ENCODE data around the gene RFX1. TPM values are rescaled to one million over a fixed set of nuclear protein-coding genes. Genes with fewer than 3 reads are reported as not detected.

The RFX1 gene
- total RNA-seq, 6 experiments from 2014 or later: 2.5 to 9.3 (median 5.7) TPM

DNA sequence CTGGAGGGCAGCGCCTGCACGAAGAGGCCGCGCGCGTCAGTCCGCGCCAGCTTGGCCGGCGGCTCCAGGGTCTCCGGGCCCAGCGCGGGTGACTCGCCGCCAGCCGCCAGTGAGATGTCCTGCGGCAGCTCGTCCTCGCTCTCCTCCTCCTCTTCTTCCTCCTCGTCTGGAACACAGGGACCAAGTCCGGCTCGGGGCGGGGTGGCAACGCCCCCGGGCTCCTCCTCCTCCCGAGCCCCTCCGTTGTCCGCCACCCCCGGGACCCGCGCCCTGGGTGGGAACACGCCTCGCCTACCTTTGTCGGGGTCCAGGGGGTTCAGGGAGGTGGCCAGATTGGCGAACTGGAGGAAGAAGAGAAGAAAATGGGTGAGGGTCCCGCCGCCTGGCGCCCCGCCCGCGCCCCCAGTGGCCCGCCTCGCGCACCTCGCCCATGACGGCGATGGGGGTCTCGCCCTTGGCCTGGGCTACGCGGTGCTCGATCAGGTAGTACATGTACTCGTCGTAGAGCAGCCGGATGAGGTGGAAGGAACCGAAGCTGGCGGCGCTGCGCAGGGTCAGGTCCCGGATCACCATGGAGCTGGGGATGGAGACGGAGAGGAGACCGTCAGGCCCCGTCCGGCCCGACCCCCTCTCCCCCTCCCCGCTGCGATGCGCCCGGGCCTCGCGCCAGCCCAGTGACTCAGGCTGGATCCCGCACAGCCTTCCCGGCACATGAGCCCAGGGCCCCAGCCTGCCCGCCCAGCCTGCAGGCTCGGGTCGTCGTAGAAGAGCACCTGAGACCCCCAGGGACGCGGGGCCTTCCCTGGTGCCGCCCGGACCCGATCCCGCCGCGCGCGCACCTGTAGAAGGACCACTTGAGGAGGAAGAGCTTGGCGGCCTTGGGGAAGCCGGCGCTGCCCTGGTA lies 43.2 kb downstream of the RFX1 start:
- DNase-seq (peak in 1 of 3 donors; percentile 53), ATAC-seq (no peak)
- H3K36me3 ChIP-seq: peaks cover 0 to 53% (median 21%) of the 10 kb centered on the region in 4 donors
- WGBS (ENCODE audit: insufficient coverage, low coverage, low lambda C conversion rate, missing lambda C conversion rate): 81% methylated on average over 23 of the region's 89 CpGs
- TF ChIP-seq POLR2A (IDR thresholded peaks at IDR 0.05): no peak
- TF ChIP-seq, protein P1, sequence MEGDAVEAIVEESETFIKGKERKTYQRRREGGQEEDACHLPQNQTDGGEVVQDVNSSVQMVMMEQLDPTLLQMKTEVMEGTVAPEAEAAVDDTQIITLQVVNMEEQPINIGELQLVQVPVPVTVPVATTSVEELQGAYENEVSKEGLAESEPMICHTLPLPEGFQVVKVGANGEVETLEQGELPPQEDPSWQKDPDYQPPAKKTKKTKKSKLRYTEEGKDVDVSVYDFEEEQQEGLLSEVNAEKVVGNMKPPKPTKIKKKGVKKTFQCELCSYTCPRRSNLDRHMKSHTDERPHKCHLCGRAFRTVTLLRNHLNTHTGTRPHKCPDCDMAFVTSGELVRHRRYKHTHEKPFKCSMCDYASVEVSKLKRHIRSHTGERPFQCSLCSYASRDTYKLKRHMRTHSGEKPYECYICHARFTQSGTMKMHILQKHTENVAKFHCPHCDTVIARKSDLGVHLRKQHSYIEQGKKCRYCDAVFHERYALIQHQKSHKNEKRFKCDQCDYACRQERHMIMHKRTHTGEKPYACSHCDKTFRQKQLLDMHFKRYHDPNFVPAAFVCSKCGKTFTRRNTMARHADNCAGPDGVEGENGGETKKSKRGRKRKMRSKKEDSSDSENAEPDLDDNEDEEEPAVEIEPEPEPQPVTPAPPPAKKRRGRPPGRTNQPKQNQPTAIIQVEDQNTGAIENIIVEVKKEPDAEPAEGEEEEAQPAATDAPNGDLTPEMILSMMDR (IDR thresholded peaks at IDR 0.05): no peak
- intact Hi-C loops (cut with DNase I): no loop called here
- no peak overlapping the region for H3K27ac ChIP-seq
- no peaks in the 10 kb centered on the region for H3K4me1 ChIP-seq
- H3K9me3 ChIP-seq: no peaks in the 10 kb centered on the region
- H3K27me3 ChIP-seq: no peaks in the 10 kb centered on the region
- no peak overlapping the region for H3K4me3 ChIP-seq

DNA sequence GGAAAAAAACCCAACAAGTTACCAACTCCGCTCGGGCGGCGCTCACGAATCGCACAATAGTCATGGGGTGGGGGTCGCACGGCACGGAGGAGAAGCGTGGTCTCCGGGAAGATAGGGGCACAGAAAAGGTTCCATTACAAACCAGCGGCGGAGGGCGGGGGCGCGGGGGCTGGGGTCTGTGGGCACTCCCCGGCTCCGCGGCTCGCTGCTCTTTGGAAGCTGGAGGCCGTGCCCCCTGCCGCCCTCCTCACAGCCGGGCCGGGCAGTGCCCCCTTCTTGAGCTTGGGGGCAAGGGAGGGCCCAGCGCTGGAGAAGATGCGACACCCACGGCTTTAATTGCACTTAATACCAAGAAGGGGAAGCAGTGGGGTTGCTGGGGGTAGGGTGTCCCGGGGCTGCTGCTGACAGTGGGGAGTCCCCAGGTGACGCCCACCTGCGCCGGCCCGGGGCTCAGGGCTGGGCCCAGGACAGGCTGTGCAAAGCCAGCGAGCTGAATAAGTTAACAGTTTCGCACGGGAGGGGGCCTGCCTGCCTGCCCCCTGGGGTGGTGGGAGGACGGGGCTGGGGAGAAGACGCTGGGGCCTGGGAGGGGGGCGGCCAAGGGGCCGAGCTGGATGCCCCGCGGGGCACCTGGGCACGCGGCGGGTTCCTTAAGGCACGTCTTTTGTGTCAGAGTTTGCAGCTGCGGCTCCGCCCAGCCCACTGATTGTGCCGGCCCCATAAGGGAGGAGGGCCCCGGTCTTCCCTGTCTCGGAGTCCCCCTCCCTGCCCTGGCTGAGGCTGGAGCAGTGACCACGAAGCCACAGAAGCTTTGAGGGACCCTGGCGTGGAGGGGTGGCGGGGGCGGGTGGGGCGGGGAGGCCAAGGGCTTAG lies 44.1 kb downstream of the RFX1 start:
- H3K4me1 ChIP-seq: no peaks in the 10 kb centered on the region
- DNase-seq (no peak), ATAC-seq (no peak)
- H3K36me3 ChIP-seq: peaks cover 0 to 47% (median 16%) of the 10 kb centered on the region in 4 donors
- intact Hi-C loops (cut with DNase I): no loop called here
- WGBS (ENCODE audit: insufficient coverage, low coverage, low lambda C conversion rate, missing lambda C conversion rate): 81% methylated on average over 22 of the region's 55 CpGs
- H3K4me3 ChIP-seq: no peak overlapping the region
- H3K27me3 ChIP-seq: no peaks in the 10 kb centered on the region
- no peak overlapping the region for H3K27ac ChIP-seq
- no peaks in the 10 kb centered on the region for H3K9me3 ChIP-seq
- TF ChIP-seq, protein P1 (IDR thresholded peaks at IDR 0.05): no peak
- TF ChIP-seq POLR2A (IDR thresholded peaks at IDR 0.05): no peak

GRCh38 chr19:13960863-13961784 lies 45.0 kb downstream of the RFX1 start:
- Histone ChIP-seq H3K36me3 (peaks cover 0 to 47% (median 13%) of the 10 kb centered on the region in 4 donors), H3K4me3 (no peak overlapping the region), H3K9me3 (no peaks in the 10 kb centered on the region), H3K4me1 (no peaks in the 10 kb centered on the region), H3K27me3 (no peaks in the 10 kb centered on the region), H3K27ac (no peak overlapping the region)
- DNase-seq: no peak
- intact Hi-C loops (cut with DNase I): no loop called here
- 85% methylated on average over 18 of the region's 39 CpGs for WGBS (ENCODE audit: insufficient coverage, low coverage, low lambda C conversion rate, missing lambda C conversion rate)
- ATAC-seq: peak in 1 of 4 donors; percentile 3
- TF ChIP-seq, protein P1 (IDR thresholded peaks at IDR 0.05): no peak
- no peak for TF ChIP-seq POLR2A (IDR thresholded peaks at IDR 0.05)
